Fibroblast of gingiva (primary cell): ENCODE measurements around the gene SLC34A1.

Experiments
- DNase-seq: peaks from one replicate; pipeline ENCODE4 v3.0.0-alpha.2; 2011; ENCODE audit warnings: low read depth

Gene SLC34A1

DNA sequence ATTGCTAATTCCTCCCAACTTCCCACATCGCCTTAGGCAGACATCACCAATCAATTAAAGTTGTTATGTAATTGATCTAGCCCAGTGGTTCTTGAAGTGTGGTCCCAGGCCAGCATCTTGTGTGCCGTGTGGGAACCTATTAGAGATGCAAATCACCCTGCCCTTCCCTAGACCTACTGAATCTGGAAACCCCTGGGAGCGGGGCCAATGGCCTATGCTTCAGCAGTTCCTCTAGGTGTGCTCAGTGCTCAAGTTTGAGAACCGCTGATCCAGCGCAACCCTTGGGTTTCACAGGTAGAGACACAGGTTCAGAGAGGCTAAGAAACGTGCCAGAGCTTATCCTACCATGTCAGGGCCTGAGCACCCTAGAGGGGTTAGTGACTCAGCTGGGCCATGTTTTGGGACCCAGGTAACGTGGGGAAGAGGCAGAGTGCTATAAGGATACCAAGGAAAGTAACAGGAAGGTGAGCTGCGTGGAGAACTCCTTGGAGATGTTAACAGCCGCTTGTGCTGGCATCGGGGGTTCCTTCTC, 4.4 kb downstream of the SLC34A1 start:
- DNase-seq, result no peak

DNA sequence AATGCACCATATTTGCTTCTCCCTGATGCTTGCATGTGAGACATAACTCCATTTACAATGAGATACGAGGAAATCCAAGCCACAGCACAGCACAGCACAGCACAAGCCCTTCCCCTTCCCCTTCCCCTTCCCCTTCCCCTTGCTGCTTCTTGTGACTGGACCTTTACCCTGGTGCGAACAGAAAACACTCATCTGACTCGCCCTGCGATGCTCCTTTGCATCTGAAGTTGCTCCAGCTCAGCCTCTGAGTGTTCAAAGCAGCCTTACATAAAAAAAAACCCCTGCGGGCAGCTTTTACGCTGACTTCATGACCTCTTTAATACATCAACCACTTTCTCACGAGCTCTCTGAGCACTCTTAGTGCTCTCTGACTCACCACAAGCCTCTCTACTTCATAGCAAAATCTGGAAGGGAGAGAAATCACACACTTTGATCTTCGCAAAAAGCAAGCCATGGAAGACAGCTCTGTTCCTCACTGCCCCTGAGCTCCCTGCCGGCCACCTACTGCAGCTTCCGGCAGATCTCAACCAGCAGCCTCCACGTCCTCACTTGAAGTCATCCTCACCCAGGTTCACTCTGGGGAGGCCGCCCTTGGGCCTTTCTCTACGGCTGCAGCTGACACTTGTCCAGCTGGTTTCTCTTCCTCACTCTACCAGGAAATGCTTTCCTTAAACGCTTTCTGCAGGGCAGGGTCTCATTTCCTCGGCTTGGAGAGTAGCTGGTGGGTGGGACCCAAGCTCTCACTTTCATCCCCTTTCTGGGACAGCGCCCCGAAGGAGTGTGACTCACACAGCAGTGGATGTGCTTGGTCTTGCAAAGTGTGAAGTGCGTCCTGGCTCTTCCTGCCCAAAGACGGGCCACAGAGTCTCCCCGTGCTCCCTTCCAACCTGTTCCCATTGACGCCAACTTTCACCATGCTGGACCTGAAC, 5.3 kb downstream of the SLC34A1 start:
- peak; percentile 63 for DNase-seq

DNA sequence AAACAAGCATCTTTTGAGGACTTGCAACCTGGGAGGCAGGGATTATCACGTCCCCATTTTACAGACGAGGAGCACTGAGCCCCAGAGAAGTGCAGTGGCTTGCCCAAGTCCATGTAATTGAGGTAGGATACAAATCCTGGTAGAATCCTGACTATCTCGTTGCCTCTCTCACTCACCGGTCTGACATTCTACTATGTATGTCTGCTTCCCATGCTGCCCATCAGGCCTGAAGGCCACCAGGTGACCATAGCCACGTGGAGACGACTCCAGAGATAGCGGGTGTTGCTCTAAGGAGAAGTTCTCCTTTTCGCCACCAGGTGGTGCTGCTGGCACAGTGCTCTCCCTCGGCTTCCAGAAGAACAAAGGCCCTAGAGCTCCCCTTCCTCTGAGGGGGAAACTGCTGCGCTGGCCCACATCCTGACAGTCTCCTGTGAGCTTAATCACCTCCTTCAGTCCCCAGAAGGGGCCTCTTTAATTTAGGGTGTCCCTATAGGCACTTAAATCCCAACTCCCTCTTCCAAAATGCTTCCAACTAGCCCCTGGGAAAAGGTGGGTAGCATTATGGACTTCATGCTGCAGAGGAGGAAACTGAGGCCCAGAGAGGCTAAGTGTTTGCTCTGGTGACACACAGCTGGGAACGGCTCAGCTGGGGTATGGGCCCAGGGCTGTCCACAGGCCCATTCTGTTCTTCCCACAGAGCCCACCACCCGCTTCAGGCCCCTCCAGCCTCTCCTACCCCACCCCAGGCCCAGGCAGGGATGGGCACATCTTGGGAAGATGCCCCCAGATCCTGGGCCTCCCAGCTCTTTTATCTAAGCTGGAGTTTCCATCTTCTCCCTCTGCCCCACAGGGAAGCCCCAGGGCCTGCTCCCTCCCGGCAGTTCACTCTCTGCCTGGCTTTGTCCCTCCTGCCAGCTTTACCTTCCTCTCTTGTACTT, 6.4 kb downstream of the SLC34A1 start:
- DNase-seq, result peak; percentile 56

DNA sequence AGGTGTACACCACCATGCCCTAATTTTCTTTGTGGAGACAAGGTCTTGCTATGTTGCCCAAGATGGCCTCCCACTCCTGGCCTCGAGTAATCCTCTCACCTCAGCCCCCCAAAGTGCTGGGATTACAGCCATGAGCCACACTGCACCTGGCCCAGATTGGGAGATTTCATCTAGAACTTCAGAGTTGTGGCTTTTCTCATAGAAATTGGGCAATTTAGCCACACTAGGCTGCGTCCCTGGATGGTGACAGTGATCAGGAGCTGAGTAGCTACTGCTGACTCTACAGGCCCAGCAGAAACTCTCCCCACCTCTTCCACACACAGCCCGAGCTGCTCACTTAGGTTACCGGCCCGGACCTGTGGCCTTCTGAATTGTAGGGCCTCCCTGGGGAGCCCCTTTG, 8.5 kb downstream of the SLC34A1 start:
- DNase-seq, result no peak

DNA sequence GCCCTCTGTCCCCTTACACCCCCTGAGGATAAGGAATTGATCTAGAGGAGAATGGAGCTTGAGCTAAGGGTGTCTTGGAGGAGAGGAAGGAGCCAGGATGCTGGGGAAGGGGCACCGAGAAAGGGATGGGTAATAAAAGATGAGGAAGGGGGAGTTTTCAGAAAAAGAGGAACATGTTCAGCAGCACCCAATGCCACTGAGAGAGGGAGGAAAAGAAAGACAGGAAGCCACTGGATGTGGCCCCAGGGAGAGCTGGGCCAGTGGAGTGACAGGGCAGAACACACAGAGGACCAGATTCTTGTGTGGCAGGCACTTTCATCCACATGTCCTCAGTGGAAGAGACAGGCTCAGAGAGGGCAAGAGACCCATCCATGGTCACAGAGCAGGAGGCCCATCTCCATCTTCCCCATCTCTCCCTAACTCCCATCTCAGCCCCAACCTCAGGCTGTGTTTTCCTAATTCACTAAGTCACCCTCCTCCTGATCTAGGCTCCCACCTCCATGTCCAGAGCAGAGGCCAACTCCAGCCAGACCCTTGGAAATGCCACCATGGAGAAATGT, 9.1 kb downstream of the SLC34A1 start:
- DNase-seq, result no peak

DNA sequence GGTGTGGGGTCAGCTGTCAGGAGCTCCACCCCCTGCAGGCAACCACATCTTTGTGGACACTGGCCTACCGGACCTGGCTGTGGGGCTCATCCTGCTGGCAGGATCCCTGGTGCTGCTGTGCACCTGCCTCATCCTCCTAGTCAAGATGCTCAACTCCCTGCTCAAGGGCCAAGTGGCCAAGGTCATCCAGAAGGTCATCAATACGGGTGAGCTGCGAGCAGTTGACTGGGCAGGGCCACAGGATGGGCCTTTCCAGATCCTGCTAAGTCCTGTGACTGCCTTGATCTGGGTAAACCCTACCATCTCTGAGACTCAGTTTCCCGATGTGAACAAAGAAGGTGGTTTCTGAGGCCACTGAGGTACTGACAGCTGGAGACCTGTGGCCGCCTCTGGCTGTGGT, 9.8 kb downstream of the SLC34A1 start:
- DNase-seq, result no peak

DNA sequence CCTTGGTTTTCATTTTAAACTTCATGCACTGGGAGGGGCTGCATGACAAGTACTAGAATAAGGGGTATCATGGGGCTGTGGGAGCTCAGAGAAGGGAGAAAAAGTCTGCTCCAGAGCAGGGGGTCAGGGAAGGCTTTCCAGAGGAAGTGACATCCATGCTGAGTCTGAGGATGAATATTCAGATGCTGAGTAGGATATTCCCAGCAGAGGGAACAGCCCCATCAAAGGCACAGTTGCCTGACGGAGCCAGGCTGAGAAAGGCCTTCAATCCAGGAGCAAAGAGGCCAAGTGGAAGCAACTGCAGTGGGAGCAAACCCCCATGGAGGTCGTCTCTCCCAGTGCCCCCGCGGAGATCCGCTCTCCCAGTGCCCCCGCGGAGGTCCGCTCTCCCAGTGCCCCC, 11.8 kb downstream of the SLC34A1 start:
- DNase-seq, result no peak

DNA sequence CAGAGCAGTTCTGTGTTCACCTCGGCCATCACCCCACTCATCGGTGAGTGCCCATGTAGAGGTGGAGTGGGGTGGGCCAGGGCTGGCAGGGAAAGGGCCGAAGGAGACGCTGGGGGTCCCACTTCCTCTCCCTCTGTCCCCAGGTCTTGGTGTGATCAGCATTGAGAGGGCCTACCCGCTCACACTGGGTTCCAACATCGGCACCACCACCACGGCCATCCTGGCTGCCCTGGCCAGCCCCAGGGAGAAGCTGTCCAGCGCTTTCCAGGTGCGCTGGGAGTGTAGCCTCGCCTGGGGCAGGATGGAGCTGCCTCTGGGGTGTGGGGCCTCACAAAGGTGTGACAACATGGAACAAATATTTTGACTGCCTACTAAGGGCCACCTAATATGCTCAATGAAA, 12.6 kb downstream of the SLC34A1 start:
- DNase-seq, result no peak

DNA sequence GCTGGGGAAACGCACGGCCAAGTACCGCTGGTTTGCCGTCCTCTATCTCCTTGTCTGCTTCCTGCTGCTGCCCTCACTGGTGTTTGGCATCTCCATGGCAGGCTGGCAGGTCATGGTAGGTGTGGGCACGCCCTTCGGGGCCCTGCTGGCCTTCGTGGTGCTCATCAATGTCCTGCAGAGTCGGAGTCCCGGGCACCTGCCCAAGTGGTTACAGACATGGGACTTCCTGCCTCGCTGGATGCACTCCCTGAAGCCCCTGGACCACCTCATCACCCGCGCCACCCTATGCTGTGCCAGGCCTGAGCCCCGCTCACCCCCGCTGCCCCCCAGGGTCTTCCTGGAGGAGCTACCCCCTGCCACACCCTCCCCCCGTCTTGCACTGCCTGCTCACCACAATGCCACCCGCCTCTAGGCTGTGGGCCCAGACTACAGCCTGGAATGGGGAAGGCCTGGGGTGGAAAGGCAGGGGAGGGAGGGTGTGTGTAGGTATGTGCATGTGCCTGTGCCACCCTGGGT, 13.7 kb downstream of the SLC34A1 start:
- DNase-seq, result no peak

DNA sequence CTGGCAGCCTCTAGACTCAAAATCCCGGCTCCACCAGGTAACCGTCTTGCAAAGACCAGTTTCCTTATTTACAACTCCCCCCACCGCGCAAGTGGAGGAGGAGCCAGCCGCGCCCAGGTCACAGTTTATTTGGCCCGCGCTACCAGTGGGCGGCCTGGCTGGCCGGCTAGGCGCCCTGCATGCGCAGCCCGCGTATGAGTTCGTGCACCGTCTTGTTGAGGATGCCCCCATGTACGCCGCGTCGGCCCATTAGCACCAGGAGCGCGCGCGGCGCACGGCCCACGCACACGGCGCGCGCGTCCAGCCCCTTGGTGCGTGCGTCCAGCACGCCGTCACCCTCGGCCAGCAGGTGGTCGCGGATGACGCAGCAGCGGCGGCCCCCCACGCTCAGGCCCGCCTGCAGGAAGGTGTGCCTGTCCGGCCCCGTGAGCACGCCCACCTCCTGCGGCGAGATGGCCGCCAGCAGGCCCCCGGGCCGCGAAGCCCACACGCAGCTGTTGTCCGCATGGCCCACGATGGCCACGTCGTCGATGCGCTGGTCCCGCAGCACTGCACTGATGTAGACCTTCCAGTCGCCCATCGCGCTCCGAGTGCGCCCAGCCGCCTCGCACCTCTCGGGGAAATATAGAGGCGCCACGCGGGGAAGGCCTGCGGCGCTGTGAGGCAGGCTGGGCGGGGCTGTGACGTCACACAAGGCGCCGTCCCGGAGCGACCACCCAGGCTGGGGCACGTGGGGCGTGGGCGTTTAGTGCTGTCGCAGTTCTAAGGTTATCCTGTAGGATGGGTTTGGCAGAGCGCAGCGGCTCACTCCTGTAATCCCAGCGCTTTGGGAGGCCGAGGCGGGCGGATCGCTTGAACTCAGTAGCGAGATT, 16.0 kb downstream of the SLC34A1 start, which contains the start of gene PFN3:
TSS of gene PFN3 (minus strand) at position 665 of the 872 bp plus-strand sequence. CDS start at position 580, 85 bp downstream.
- DNase-seq, result no peak

DNA sequence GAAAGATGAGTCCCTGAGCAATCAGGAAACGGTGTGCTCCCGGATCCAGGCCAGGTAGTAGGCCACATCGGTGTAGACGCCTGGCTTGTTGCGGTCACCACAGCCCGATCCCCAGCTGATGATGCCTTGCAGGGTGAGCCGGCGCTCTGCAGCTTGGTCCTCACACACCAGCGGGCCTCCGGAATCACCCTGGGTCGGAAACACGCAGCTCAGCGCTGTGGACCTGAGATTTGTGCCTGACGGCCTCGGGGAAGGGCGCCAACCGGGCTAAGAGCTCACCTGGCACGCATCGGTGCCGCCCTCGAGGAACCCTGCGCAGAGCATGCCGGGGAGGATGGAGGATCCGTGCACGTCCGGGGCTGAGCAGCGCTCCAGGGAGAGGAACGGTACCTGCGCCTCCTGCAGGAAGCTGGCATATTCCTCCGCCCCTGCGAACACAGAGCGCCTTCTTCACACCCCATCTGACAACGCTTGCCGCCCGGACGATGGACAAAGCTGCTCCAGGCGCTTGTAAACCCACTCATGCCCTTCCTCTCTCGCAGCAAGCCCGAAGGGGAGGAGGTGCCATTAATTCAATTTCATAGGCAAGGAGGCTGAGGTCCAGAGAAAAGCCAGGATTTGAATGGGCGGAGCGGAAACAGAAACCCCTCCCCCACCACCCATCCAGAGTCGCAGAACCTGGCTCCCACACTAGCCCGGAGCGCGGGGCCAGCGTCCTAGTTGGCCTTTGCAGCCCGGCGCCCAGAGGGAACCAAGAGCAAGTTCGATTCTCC, 18.2 kb downstream of the SLC34A1 start:
- peak; percentile 31 for DNase-seq

DNA sequence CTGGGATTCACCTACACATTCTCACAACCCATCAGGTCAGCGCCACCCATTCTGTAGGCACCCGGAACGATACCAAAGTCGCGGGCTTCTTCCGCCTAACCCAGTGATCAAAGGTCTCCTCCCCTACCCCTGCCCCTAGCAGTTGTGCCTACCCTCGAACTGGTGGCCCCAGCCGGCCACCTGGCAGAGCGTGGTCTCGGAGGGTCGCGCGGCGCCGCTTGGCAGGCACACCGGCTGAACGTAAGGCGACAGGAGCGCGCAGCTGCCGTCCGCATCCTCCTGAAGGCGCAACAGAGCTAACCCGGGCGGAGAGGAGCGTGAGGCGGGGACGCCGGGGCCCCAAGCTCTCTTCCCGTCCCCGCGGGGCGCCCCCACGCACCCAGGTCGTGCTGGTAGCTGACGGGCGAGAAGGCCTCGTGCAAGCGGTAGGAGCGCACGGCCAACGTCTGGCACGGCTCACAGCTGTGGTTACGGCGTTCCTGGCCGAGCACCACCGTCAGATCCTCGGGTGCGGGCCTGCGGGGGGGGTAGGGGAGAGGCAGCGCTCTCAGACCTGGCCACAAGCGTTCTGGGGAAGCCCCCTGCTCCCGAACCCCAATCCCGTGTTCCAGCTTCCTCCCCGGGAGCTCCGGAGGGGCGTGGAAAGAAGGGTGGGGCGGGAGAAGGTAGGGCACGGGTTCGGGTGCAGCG, 19.0 kb downstream of the SLC34A1 start:
- DNase-seq, result no peak

DNA sequence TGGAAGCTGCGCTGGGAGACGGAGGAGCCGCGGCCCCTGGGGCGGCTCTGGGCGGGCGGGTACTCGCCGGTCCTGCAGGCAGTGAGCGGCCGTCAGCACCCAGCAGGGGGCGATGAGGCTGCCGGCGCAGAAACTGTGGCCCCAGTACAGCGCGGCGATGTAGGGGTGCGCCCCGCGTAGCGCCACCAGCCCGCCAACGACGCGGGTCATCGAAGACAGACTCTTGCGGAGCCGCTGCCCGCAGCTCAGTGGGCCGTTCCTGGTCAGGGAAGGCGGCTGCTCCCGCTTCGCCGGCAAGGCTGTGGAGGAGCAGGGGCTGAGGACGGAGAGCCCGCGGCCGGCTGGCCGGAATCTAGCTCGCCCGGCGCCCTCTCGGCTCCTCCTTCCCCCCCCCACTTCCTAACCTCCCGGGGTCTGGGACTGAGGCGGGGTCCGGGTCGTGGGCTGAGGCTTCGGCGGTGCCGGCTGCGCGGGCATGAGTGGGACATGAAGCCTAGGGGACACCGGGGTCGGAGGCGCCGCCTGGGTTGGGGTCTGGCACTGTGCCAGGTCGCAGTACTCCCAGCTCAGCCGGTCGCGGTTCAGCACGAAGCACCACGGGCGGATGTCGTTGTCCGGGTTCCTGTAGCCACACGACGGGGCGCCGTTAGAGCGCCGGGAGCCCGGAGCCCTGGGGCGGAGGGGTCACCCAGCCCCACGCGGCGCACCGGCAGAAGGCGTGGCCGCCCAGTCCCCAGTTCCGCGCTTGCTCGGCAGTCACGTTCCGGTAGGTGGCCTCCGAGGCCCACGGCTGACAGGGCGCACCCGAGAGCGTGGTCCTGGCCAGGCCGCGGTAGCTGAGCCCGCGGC, 19.8 kb downstream of the SLC34A1 start:
- peak; percentile 77 for DNase-seq

DNA sequence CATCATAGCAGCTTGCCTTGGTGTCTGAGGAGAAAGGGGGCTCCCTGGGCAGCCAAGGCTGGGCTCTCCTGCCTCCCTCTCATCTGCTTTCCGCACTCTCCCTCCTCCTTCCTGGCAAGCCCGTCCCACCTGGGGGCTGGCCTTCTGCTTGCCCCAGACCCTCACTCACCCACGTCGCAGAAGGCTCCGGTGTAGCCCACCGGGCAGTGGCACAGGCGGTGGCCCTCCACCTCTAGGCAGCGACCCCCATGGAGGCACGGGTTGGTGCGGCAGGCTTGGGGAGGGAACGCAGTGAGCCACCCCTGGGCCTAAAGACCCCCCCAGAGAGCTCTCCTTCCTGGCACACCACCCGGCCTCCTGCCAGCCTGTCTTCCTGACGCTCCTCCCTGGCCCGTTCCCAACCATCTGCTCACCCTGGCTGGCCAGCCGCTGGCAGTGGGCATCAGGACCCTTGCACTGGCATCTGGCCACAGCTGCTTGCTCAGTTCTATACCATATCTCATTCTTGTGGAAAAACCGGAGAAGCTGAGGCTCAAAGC, 20.5 kb downstream of the SLC34A1 start:
- no peak for DNase-seq

DNA sequence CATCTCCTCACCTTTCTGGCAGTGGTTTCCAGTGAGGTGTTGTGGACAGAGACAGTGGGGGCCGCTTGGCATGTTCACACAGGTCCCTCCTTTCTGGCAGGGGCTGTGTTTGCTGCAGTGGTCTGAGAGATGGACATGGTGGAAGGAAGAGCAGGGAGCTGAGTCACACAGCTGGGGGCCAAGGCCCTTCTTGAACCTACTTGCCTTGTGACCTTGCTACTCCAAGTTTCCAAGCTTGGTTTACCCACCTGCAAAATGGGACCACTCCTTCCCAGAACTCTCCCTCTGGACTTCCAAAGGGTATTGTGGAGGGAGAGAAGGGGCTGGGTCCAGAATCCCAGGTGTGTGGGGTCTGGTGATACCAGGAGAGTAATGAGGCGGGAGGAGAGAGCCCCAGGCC, 21.1 kb downstream of the SLC34A1 start:
- no peak for DNase-seq

DNA sequence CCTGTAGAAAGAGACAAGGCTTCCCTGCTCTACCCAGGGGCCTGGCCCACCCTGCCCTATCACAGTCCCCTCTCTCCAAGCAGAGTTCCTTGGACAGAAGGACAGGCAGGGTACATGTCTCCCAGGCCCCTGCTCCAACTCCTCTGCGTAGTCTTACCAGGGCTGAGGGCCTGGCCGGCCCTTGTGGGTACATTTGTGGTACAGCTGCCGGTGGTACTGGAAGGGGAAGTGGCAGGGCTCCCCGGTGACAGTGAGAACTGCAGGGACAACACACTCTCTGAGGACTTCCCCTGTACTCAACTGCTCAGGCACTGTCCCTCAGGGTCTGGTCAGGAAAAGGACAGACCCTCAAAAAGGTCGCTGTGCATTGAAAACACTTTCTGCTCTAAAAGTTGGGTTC, 21.6 kb downstream of the SLC34A1 start:
- DNase-seq, result no peak

DNA sequence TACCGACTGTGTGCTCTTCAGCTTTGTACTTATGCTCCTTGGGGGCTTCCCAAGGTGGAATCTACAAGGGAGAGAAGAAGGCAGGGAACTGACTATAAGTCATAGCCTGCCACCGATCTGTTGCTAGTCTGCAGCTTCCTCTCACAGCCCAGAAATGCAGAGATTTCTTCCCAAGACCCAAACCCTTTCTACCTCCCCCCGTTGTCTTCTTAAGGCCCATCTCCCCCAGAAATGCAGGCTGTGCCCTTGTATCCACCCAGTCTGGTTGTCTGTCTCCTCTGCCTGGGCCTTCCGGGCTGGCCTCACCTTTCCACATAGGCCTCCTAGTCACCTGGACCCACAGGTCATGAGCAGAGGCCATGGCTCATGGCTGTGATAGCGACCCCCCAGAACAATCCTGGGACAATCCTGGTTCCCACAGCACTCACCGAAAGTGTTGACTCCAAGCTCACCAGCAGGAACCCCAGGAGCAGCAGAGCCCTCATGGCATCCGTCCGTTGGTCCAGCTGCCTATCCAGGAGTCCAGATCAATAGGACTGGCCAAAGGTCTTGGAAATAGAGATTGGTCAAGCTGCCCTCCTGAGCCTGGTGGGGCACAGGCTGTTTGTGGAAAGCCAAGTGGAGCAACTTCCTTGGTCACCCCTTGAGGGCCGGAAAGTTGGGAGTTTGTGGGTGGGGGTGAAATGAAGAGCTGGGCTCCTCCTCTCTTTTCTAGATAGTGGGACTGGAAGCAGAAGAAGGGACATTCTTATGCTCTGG, 25.0 kb downstream of the SLC34A1 start, which contains the start of gene F12:
TSS of gene F12 (minus strand) at position 522 of the 759 bp plus-strand sequence. CDS start at position 485, 37 bp downstream.
- no peak for DNase-seq
